Lower leg skin (tissue), 3 donors: ENCODE data around the gene SLC25A2.

ENCODE experiments used
- POLR2A ChIP-seq, 2 donors: fragments of 450-650 bp; IDR thresholded peaks; one replicate each; pipeline ENCODE4 v1.6.1; 2016 to 2017; ENCODE audit warnings: antibody characterized with exemption in 2 of 2, mild to moderate bottlenecking in 1 of 2, moderate library complexity in 1 of 2
- TF ChIP-seq, protein P1 (sequence below), 3 donors: fragments of 450-650 bp; IDR thresholded peaks; one replicate each; pipeline ENCODE4 v1.5.1; 2016; ENCODE audit warnings: antibody characterized with exemption in 3 of 3, mild to moderate bottlenecking in 3 of 3, moderate library complexity in 2 of 3

DNA sequence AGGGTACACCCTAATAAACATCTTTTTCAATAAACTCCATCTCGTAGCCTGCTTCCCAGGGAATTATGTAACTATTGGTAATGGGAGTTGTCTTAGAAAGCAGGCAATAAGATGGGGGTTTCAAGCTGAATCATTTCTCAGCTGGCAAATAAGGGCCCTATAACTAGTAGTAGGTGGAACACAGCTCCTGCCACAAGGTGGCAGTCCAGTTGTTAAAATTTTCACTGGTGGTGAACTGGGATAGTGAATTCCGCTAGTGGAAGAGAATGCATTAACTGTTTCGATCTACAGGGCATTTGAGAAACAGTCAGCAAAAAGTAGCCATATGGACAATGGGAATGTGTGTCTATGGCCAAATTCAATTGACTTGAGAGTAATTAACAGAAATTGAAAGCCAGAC is 30.9 kb downstream of the SLC25A2 start:
- TF ChIP-seq, protein P1, sequence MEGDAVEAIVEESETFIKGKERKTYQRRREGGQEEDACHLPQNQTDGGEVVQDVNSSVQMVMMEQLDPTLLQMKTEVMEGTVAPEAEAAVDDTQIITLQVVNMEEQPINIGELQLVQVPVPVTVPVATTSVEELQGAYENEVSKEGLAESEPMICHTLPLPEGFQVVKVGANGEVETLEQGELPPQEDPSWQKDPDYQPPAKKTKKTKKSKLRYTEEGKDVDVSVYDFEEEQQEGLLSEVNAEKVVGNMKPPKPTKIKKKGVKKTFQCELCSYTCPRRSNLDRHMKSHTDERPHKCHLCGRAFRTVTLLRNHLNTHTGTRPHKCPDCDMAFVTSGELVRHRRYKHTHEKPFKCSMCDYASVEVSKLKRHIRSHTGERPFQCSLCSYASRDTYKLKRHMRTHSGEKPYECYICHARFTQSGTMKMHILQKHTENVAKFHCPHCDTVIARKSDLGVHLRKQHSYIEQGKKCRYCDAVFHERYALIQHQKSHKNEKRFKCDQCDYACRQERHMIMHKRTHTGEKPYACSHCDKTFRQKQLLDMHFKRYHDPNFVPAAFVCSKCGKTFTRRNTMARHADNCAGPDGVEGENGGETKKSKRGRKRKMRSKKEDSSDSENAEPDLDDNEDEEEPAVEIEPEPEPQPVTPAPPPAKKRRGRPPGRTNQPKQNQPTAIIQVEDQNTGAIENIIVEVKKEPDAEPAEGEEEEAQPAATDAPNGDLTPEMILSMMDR (IDR thresholded peaks at IDR 0.05), result no peak
- no peak for TF ChIP-seq POLR2A (IDR thresholded peaks at IDR 0.05)
